Fibroblast of lung (primary cell): ENCODE measurements around the gene SNX6. TPM values are rescaled to one million over a fixed set of nuclear protein-coding genes. Genes with fewer than 3 reads are reported as not detected.

Experiments used
- DNase-seq, 2 donors: peaks; one replicate each; pipeline versions ENCODE4 v3.0.0 to v3.0.0-alpha.2; 2010; ENCODE audit warnings: low read depth in 2 of 2
- H2AFZ ChIP-seq: 2 replicates; pipeline ENCODE4 v1.5.1; 2012; ENCODE audit warnings: low read length, control low read depth, inconsistent platforms
- H3K27ac ChIP-seq: 2 replicates; pipeline ENCODE4 v1.5.1; 2011; ENCODE audit warnings: low read length, control low read depth; ENCODE audit not compliant: insufficient read depth
- H3K27me3 ChIP-seq: 2 replicates; pipeline ENCODE4 v1.5.1; 2011; ENCODE audit warnings: mild to moderate bottlenecking, low read length; ENCODE audit not compliant: control insufficient read depth, insufficient read depth
- H3K36me3 ChIP-seq: 2 replicates; pipeline ENCODE4 v1.5.1; 2011; ENCODE audit warnings: low read length; ENCODE audit not compliant: control insufficient read depth, insufficient read depth
- H3K4me1 ChIP-seq: 2 replicates; pipeline ENCODE4 v1.5.1; 2011; ENCODE audit warnings: low read length; ENCODE audit not compliant: control insufficient read depth, insufficient read depth; ENCODE audit errors: extremely low read depth
- H3K4me2 ChIP-seq: 2 replicates; pipeline ENCODE4 v1.5.1; 2011; ENCODE audit warnings: low read length, control low read depth; ENCODE audit not compliant: insufficient read depth; ENCODE audit errors: extremely low read depth
- H3K4me3 ChIP-seq, 4 experiments: fragments of 200-600 bp in 1 of 4; sonication (generic) in 1 of 4; replicated peaks in 1 of 4; 2 replicates each; pipeline ENCODE4 v1.5.1; 2011 to 2016; ENCODE audit warnings: low read length in 4 of 4, low read depth in 3 of 4, mild to moderate bottlenecking in 3 of 4, control low read depth in 2 of 4, inconsistent platforms in 1 of 4, mixed read lengths in 1 of 4; ENCODE audit not compliant: insufficient read depth in 1 of 4; ENCODE audit errors: control extremely low read depth in 1 of 4
- H3K79me2 ChIP-seq: 2 replicates; pipeline ENCODE4 v1.5.1; 2012; ENCODE audit warnings: mild to moderate bottlenecking, low read length, inconsistent platforms; ENCODE audit not compliant: control insufficient read depth, insufficient read depth
- H3K9ac ChIP-seq: 2 replicates; pipeline ENCODE4 v1.5.1; 2011; ENCODE audit warnings: mild to moderate bottlenecking, low read length, control low read depth; ENCODE audit not compliant: insufficient read depth
- H3K9me3 ChIP-seq: 2 replicates; pipeline ENCODE4 v1.5.1; 2012; ENCODE audit warnings: low read depth, low read length; ENCODE audit not compliant: control insufficient read depth, insufficient read depth
- H4K20me1 ChIP-seq: 2 replicates; pipeline ENCODE4 v1.5.1; 2011; ENCODE audit warnings: low read length; ENCODE audit not compliant: control insufficient read depth, insufficient read depth; ENCODE audit errors: extremely low read depth
- CTCF ChIP-seq, 2 donors: IDR thresholded peaks in 1 of 2; conservative IDR thresholded peaks in 1 of 2; 1 replicate in 1 of 2; 2 replicates in 1 of 2; pipeline ENCODE4 v1.5.1; 2011 to 2012; ENCODE audit warnings: low read length in 2 of 2, control low read depth in 1 of 2, inconsistent platforms in 1 of 2, low read depth in 1 of 2, mild to moderate bottlenecking in 1 of 2
- EZH2 ChIP-seq: IDR thresholded peaks from 2 replicates; pipeline ENCODE4 v1.5.1; 2012; ENCODE audit warnings: low read length, control low read depth, mild to moderate bottlenecking; ENCODE audit errors: missing control alignments
- polyA plus RNA-seq, 2 donors: library from polyadenylated mRNA; depleted of rRNA in 1 of 2; stranded (reverse) in 1 of 2; unstranded in 1 of 2; fragments of >200 nt; gene quantifications; 2 replicates each; pipeline ENCODE4 v1.2.1, GENCODE V29; 2011 to 2012; ENCODE audit warnings: missing spikeins in 1 of 2
- total RNA-seq: library from RNA; depleted of rRNA; stranded (reverse); fragments of >200 nt; gene quantifications from 2 replicates; pipeline ENCODE4 v1.2.1, GENCODE V29; 2014

Gene SNX6
- total and polyA plus RNA-seq, 2 donors (not counting 1 experiment from before 2014, with no cell fraction given): 131 to 232 TPM

- Histone ChIP-seq H3K9me3 (no peaks in the 10 kb centered on the region), H3K9ac (no peak overlapping the region), H3K4me2 (no peak overlapping the region), H3K4me1 (peaks cover 7% of the 10 kb centered on the region), H4K20me1 (no peaks in the 10 kb centered on the region), H2AFZ (no peak overlapping the region), H3K27me3 (no peaks in the 10 kb centered on the region), H3K4me3 (no peak overlapping the region), H3K27ac (no peak overlapping the region), H3K36me3 (no peaks in the 10 kb centered on the region), H3K79me2 (no peaks in the 10 kb centered on the region)
- no peak for DNase-seq
- TF ChIP-seq EZH2 (no peak), CTCF (conservative IDR thresholded peaks at IDR 0.05 in 1 of 2, IDR thresholded peaks at IDR 0.05 in 1 of 2; ENCODE audit: low read depth in 1 of 2, low read length in 2 of 2) (no peak)
Observed at GRCh38 chr14:34668111-34668510, 38.2 kb upstream of the SNX6 start.

GRCh38 chr14:34667007-34667406, 37.1 kb upstream of the SNX6 start:
- Histone ChIP-seq H3K4me1 (peaks cover 7% of the 10 kb centered on the region), H3K27me3 (no peaks in the 10 kb centered on the region), H3K79me2 (no peaks in the 10 kb centered on the region), H2AFZ (no peak overlapping the region), H3K9me3 (no peaks in the 10 kb centered on the region), H3K4me2 (no peak overlapping the region), H3K27ac (no peak overlapping the region), H4K20me1 (no peaks in the 10 kb centered on the region), H3K36me3 (no peaks in the 10 kb centered on the region), H3K4me3 (no peak overlapping the region), H3K9ac (no peak overlapping the region)
- DNase-seq: no peak
- TF ChIP-seq EZH2: no peak
- TF ChIP-seq CTCF (conservative IDR thresholded peaks at IDR 0.05 in 1 of 2, IDR thresholded peaks at IDR 0.05 in 1 of 2; ENCODE audit: low read depth in 1 of 2, low read length in 2 of 2): no peak

- no peaks in the 10 kb centered on the region for H3K79me2 ChIP-seq
- no peak overlapping the region for H3K9ac ChIP-seq
Observed at GRCh38 chr14:34665785-34666435, 36.0 kb upstream of the SNX6 start.

More at GRCh38 chr14:34665785-34666435, 36.0 kb upstream of the SNX6 start:
- TF ChIP-seq EZH2: no peak
- TF ChIP-seq CTCF (conservative IDR thresholded peaks at IDR 0.05 in 1 of 2, IDR thresholded peaks at IDR 0.05 in 1 of 2; ENCODE audit: low read depth in 1 of 2, low read length in 2 of 2): no peak
- Histone ChIP-seq H3K27ac (peak overlapping the region; percentile 48), H2AFZ (no peak overlapping the region), H4K20me1 (no peaks in the 10 kb centered on the region), H3K36me3 (no peaks in the 10 kb centered on the region), H3K9me3 (no peaks in the 10 kb centered on the region), H3K4me3 (no peak overlapping the region), H3K27me3 (no peaks in the 10 kb centered on the region), H3K4me2 (peak overlapping the region; percentile 40), H3K4me1 (peaks cover 7% of the 10 kb centered on the region)
- DNase-seq: peak; percentile 92 to 94
